Measurements from ENCODE around the gene KIF1A. TPM values are rescaled to one million over a fixed set of nuclear protein-coding genes. Genes with fewer than 3 reads are reported as not detected.

Gene KIF1A
- total RNA-seq, 4 donors from 2014 or later, result 1.2 to 6.9 (median 4.1) TPM

DNA sequence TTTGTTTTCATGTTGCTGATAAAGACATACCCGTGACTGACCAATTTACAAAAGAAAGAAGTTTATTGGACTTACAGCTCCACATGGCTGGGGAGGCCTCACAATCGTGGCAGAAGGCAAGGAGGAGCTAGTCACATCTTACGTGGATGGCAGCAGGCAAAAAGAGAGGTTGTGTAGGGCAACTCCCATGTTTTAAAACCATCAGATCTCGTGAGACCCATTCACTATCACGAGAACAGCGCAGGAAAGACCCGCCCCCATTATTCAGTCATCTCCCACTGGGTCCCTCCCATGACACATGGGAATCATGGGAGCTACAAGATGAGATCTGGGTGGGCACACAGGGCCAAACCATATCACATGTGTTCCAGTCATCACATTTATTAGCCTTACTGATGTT, 111.6 kb downstream of the KIF1A start:
- no peak for TF ChIP-seq POLR2A (IDR thresholded peaks at IDR 0.05)
- no peak for DNase-seq
- no peaks in the 10 kb centered on the region for H3K4me1 ChIP-seq
- no peaks in the 10 kb centered on the region for H3K36me3 ChIP-seq
- no peaks in the 10 kb centered on the region for H3K9me3 ChIP-seq
- no peaks in the 10 kb centered on the region for H3K27me3 ChIP-seq
- intact Hi-C loops (cut with DNase I), result loop anchor here (10.0 kb wide), 2 partner anchors 114 to 204 kb away; no protein-coding TSS in a partner anchor
- H3K27ac ChIP-seq, result no peak overlapping the region
- 74 to 85% methylated on average over 7 of the region's 7 CpGs for WGBS, 2 donors
- H3K4me3 ChIP-seq (replicated peaks in 1 of 3), result no peak overlapping the region

- H3K27ac ChIP-seq, result no peak overlapping the region
- intact Hi-C loops (cut with DNase I), result loop anchor here (10.0 kb wide), 2 partner anchors 113 to 203 kb away; no protein-coding TSS in a partner anchor
Observed at GRCh38 chr2:240707821-240708220, 112.2 kb downstream of the KIF1A start.

DNA sequence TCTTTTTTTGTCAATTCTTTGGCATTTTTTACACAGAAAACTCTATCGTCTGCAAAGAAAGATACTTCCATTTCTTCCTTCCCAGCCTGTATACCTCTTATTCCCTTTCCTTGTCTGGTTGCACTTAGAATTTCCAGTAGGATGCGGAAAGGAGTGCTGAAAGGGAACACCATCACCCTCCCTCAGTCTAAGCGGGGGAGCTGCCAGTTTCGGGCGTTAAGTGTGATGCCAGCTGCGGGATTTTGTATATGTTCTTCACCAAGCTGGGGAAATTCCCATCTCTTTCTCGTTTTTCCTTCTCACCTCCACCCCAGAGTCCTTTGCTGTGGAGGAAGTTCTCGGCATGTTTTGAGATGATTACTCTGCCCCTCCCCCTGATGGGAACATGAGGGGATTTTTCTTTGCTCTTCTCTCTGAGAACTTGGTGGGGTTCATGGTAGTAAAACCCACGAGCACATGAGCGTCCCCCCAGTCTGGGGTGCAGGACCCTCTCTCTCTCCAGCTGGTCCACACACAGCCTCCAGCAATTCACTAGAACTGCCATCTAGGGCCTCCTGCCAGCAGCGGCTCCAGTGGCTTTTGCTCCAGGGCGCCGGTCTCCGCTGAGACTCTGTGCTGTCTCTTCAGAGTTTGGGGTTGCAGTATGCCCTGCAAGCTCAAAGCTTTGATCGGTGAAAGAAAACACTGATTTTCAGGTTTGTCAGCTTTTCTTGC, 112.8 kb downstream of the KIF1A start:
- TF ChIP-seq POLR2A (IDR thresholded peaks at IDR 0.05) (no peak), CTCF (IDR thresholded peaks at IDR 0.05) (no peak)
- H3K9me3 ChIP-seq, result no peaks in the 10 kb centered on the region
- intact Hi-C loops (cut with DNase I), result loop anchor here (10.0 kb wide), 2 partner anchors 112 to 202 kb away; no protein-coding TSS in a partner anchor
- H3K4me3 ChIP-seq (replicated peaks in 1 of 3), result no peak overlapping the region
- no peak for DNase-seq
- no peaks in the 10 kb centered on the region for H3K4me1 ChIP-seq
- no peaks in the 10 kb centered on the region for H3K36me3 ChIP-seq
- H3K27ac ChIP-seq, result no peak overlapping the region
- no peaks in the 10 kb centered on the region for H3K27me3 ChIP-seq
- 62 to 68% methylated on average over 15 of the region's 15 CpGs for WGBS, 2 donors

More at GRCh38 chr2:240707821-240708220, 112.2 kb downstream of the KIF1A start:
- H3K9me3 ChIP-seq, result no peaks in the 10 kb centered on the region
- WGBS, 2 donors, result 62 to 68% methylated on average over 10 of the region's 10 CpGs
- no peak for DNase-seq
- no peak overlapping the region for H3K4me3 ChIP-seq (replicated peaks in 1 of 3)
- H3K4me1 ChIP-seq, result no peaks in the 10 kb centered on the region
- no peaks in the 10 kb centered on the region for H3K27me3 ChIP-seq
- no peaks in the 10 kb centered on the region for H3K36me3 ChIP-seq
- TF ChIP-seq POLR2A (IDR thresholded peaks at IDR 0.05), result no peak
- TF ChIP-seq CTCF (IDR thresholded peaks at IDR 0.05), result no peak

DNA sequence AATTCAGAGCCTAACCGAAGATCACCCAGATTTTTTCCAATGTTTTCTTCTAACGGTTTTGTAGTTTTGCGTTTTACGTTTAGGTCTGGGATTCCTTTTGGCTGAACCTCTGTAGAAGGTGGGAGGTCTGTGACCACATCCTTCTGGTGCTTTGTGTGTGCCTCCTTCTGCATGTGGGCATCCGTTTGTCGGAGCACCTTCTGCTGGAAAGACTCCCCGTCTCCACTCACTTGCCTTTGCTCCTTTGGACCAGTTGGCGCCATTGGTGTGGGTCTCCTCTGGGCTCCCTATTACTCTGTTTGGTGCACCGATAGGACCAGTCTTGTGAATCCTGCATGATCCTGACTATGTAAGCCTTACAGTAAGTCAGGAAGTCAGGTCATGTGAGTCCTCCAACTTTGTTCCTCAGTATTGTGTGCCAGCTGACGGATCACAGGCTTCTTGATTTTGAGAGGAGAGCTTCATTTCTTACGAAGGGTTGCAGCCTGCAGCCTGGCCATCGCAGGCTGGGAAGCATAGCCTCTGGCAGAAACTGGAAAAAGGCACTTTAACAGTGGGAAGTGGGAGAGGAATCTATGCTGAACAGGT, 114.7 kb downstream of the KIF1A start:
- Histone ChIP-seq H3K4me3 (replicated peaks in 1 of 3) (no peak overlapping the region), H3K4me1 (no peaks in the 10 kb centered on the region), H3K27me3 (no peaks in the 10 kb centered on the region), H3K27ac (no peak overlapping the region), H3K9me3 (no peaks in the 10 kb centered on the region), H3K36me3 (no peaks in the 10 kb centered on the region)
- no peak for DNase-seq
- TF ChIP-seq POLR2A (IDR thresholded peaks at IDR 0.05) (no peak), CTCF (IDR thresholded peaks at IDR 0.05) (no peak)
- 77 to 78% methylated on average over 12 of the region's 12 CpGs for WGBS, 2 donors
- intact Hi-C loops (cut with DNase I), result loop anchor here (10.0 kb wide), 2 partner anchors 110 to 200 kb away; no protein-coding TSS in a partner anchor

GRCh38 chr2:240704651-240705050, 115.4 kb downstream of the KIF1A start:
- Histone ChIP-seq H3K27ac (no peak overlapping the region), H3K4me3 (replicated peaks in 1 of 3) (no peak overlapping the region), H3K9me3 (no peaks in the 10 kb centered on the region), H3K4me1 (no peaks in the 10 kb centered on the region), H3K27me3 (no peaks in the 10 kb centered on the region), H3K36me3 (no peaks in the 10 kb centered on the region)
- TF ChIP-seq POLR2A (IDR thresholded peaks at IDR 0.05) (no peak), CTCF (IDR thresholded peaks at IDR 0.05) (no peak)
- intact Hi-C loops (cut with DNase I), result loop anchor here (10.0 kb wide), 2 partner anchors 110 to 200 kb away; no protein-coding TSS in a partner anchor
- no peak for DNase-seq
- WGBS, 2 donors, result 56 to 57% methylated on average over 19 of the region's 19 CpGs
